HepG2 (cell line): ENCODE data around the gene NRG2. TPM values are rescaled to one million over a fixed set of nuclear protein-coding genes. Genes with fewer than 3 reads are reported as not detected.

Source experiments
- ATAC-seq: fragments of 200-7000 bp; cut with Tn5 transposase; 3 replicates; pipeline ENCODE4 v1.9.1; 2020; ENCODE audit warnings: mild to moderate bottlenecking, moderate library complexity
- BruUV-seq: library from RNA; stranded (reverse); fragments of 400-500 nt; replicated peaks from 2 replicates; lab custom pipeline; 2021; lab: Mats Ljungman, UMichigan
- CTCF ChIA-PET: fragments of 300-600 bp; formaldehyde crosslinking; extraction: SDS; loops from one replicate; lab custom pipeline; 2021; ENCODE audit warnings: low total read pairs, inconsistent platforms, low intra/inter-chr PET ratio; lab: Yijun Ruan, JAX
- POLR2A ChIA-PET: fragments of 350-600 bp; sonication (Branson Sonifier 250); formaldehyde crosslinking; loops from one replicate; lab custom pipeline; 2020; ENCODE audit warnings: antibody characterized with exemption, inconsistent platforms; lab: Yijun Ruan, JAX
- DNase-seq: peaks from one replicate; pipeline ENCODE4 v3.0.0-alpha.2; 2015; ENCODE audit warnings: low spot score
- FAIRE-seq: peaks from 3 replicates; lab custom pipeline; 2011; peaks lifted over from hg19 to GRCh38; lab: Jason Lieb, UNC
- H2AFZ ChIP-seq: one replicate; pipeline ENCODE4 v1.6.1; 2011; ENCODE audit warnings: low read length, inconsistent platforms
- H3K27ac ChIP-seq: fragments of 300-600 bp; 3 replicates; pipeline ENCODE4 v1.8.0; 2011; ENCODE audit warnings: mixed run types, mild to moderate bottlenecking, mixed read lengths, low read length, inconsistent platforms; ENCODE audit not compliant: insufficient read depth; ENCODE audit errors: extremely low read length
- H3K27me3 ChIP-seq, 2 experiments: fragments of 200-600 bp in 1 of 2; 2 replicates in 1 of 2; 3 replicates in 1 of 2; pipeline versions ENCODE4 v1.6.0 to v1.8.0; 2011; ENCODE audit warnings: low read length in 2 of 2, mild to moderate bottlenecking in 2 of 2, moderate library complexity in 2 of 2, inconsistent platforms in 1 of 2; ENCODE audit not compliant: insufficient read depth in 2 of 2, control insufficient read depth in 1 of 2
- H3K36me3 ChIP-seq, 2 experiments: fragments of 200-600 bp in 1 of 2; replicated peaks in 1 of 2; 2 replicates in 1 of 2; 3 replicates in 1 of 2; pipeline versions ENCODE4 v1.5.1 to v1.8.0; 2011; ENCODE audit warnings: low read length in 2 of 2, inconsistent platforms in 1 of 2; ENCODE audit not compliant: insufficient read depth in 2 of 2, control insufficient read depth in 1 of 2
- H3K4me1 ChIP-seq: 2 replicates; pipeline ENCODE4 v1.5.1; 2012; ENCODE audit warnings: low read length, inconsistent platforms; ENCODE audit not compliant: insufficient read depth
- H3K4me2 ChIP-seq: 2 replicates; pipeline ENCODE4 v1.6.0; 2011; ENCODE audit warnings: low read depth, low read length, inconsistent platforms
- H3K4me3 ChIP-seq, 3 experiments: fragments of 200-600 bp in 1 of 3; sonication (generic), shearing (Covaris generic) in 1 of 3; replicated peaks in 1 of 3; 2 replicates each; pipeline ENCODE4 v1.5.1; 2011 to 2016; ENCODE audit warnings: low read length in 3 of 3, inconsistent platforms in 2 of 3, low read depth in 2 of 3, mild to moderate bottlenecking in 2 of 3, control low read depth in 1 of 3, mixed read lengths in 1 of 3; ENCODE audit not compliant: insufficient read depth in 1 of 3
- H3K79me2 ChIP-seq: one replicate; pipeline ENCODE4 v1.6.1; 2011; ENCODE audit warnings: low read length, inconsistent platforms; ENCODE audit not compliant: insufficient read depth
- H3K9ac ChIP-seq: 2 replicates; pipeline ENCODE4 v1.6.0; 2011; ENCODE audit warnings: mild to moderate bottlenecking, low read depth, low read length, inconsistent platforms; ENCODE audit not compliant: insufficient read depth
- H3K9me3 ChIP-seq: 2 replicates; pipeline ENCODE4 v1.5.1; 2012; ENCODE audit warnings: mild to moderate bottlenecking, low read length
- H4K20me1 ChIP-seq: 2 replicates; pipeline ENCODE4 v1.6.0; 2011; ENCODE audit warnings: inconsistent platforms, mild to moderate bottlenecking, low read length, moderate library complexity; ENCODE audit not compliant: insufficient read depth
- ATM ChIP-seq: fragments of 450-650 bp; IDR thresholded peaks from 2 replicates; pipeline ENCODE4 v1.7.1; 2017; ENCODE audit warnings: mild to moderate bottlenecking, borderline replicate concordance
- ERF ChIP-seq: IDR thresholded peaks from 2 replicates; pipeline ENCODE4 v1.6.1; 2018; ENCODE audit warnings: missing biosample characterization, missing genetic modification reagents
- JARID2 ChIP-seq: sonication (generic); formaldehyde crosslinking; IDR thresholded peaks from 2 replicates; pipeline ENCODE4 v1.8.1; 2023; ENCODE audit warnings: missing genetic modification reagents, inconsistent platforms; ENCODE audit not compliant: insufficient replicate concordance
- KDM1A ChIP-seq: IDR thresholded peaks from 2 replicates; pipeline ENCODE4 v1.6.1; 2016; ENCODE audit warnings: missing compliant biosample characterization
- MYC ChIP-seq: sonication (generic); formaldehyde crosslinking; IDR thresholded peaks from 2 replicates; pipeline ENCODE4 v1.9.0; 2021; ENCODE audit warnings: missing genetic modification reagents, borderline replicate concordance
- NR2F1 ChIP-seq, 2 experiments: fragments of 450-650 bp in 1 of 2; formaldehyde crosslinking in 1 of 2; IDR thresholded peaks; 2 replicates each; pipeline versions ENCODE4 v1.5.0 to v1.6.1; 2016 to 2020; ENCODE audit warnings: mild to moderate bottlenecking in 1 of 2, missing compliant biosample characterization in 1 of 2, missing genetic modification reagents in 1 of 2, moderate library complexity in 1 of 2
- RBM22 ChIP-seq: fragments of 200-400 bp; formaldehyde crosslinking; optimal IDR thresholded peaks from 2 replicates; pipeline ENCODE3; 2017; ENCODE audit warnings: mild to moderate bottlenecking, low read length, moderate library complexity
- SNAPC2 ChIP-seq: sonication (generic); formaldehyde crosslinking; IDR thresholded peaks from 2 replicates; pipeline ENCODE4 v1.8.1; 2022; ENCODE audit warnings: mild to moderate bottlenecking, missing genetic modification reagents
- TBL1XR1 ChIP-seq: fragments of 150-350 bp; IDR thresholded peaks from 2 replicates; pipeline ENCODE4 v1.6.1; 2014; ENCODE audit warnings: borderline replicate concordance, low read length; ENCODE audit not compliant: partially characterized antibody
- TRIM24 ChIP-seq: sonication (generic); formaldehyde crosslinking; IDR thresholded peaks from 2 replicates; pipeline ENCODE4 v1.8.0; 2022; ENCODE audit warnings: mild to moderate bottlenecking, missing genetic modification reagents
- ZNF326 ChIP-seq: sonication (generic); formaldehyde crosslinking; IDR thresholded peaks from 2 replicates; pipeline ENCODE4 v1.4.0; 2020; ENCODE audit warnings: missing genetic modification reagents, borderline replicate concordance
- ZNF343 ChIP-seq: sonication (generic); formaldehyde crosslinking; IDR thresholded peaks from 2 replicates; pipeline ENCODE4 v1.4.0; 2020; ENCODE audit warnings: mild to moderate bottlenecking, missing genetic modification reagents
- WGBS: methylation state at CpG from one replicate; pipeline ENCODE4 v1.1.6; 2017; ENCODE audit warnings: low lambda C conversion rate; 5-methylcytosine and 5-hydroxymethylcytosine counted together
- in situ Hi-C: cut with HindIII; loops from 2 replicates; pipeline ENCODE4 v1.10.0; 2017; ENCODE audit warnings: low pct_unique_long_range_greater_than_20kb; ENCODE audit not compliant: extremely low pct_ligation_motif_present
- intact Hi-C: fragments of 100-400 bp; cut with micrococcal nuclease; formaldehyde crosslinking; loops from one replicate; pipeline ENCODE4 v1.10.0; 2022; ENCODE audit not compliant: unreplicated experiment
- polyA plus RNA-seq, 8 experiments: library from polyadenylated mRNA; depleted of rRNA in 3 of 8; stranded (reverse) in 7 of 8; unstranded in 1 of 8; fragments of >200 nt; fragmentation: Illumina TruSeq in 4 of 8; extraction: Trizol in 4 of 8; gene quantifications; 2 replicates each; pipeline versions ENCODE4 v1.2.1 to v1.2.3, GENCODE V29; 2011 to 2016; ENCODE audit warnings: low read depth in 4 of 8, missing spikeins in 1 of 8, mixed read lengths in 1 of 8; ENCODE audit not compliant: insufficient read depth in 1 of 8
- total RNA-seq, 5 experiments: library from RNA; depleted of rRNA; stranded (reverse); fragments of >200 nt; fragmentation: Illumina TruSeq; extraction: Trizol; gene quantifications; 2 replicates each; pipeline ENCODE4 v1.2.3, GENCODE V29; 2016; ENCODE audit warnings: low read depth in 1 of 5
- TF ChIP-seq, protein P1 (sequence below): sonication (generic); formaldehyde crosslinking; IDR thresholded peaks from 2 replicates; pipeline ENCODE4 v1.5.1; 2020; ENCODE audit warnings: missing genetic modification reagents, mild to moderate bottlenecking, borderline replicate concordance
- TF ChIP-seq, protein P2 (sequence below): sonication (generic); formaldehyde crosslinking; IDR thresholded peaks from 2 replicates; pipeline ENCODE4 v1.5.0; 2020; ENCODE audit warnings: mild to moderate bottlenecking, missing genetic modification reagents
- TF ChIP-seq, protein P3 (sequence below): sonication (generic); formaldehyde crosslinking; IDR thresholded peaks from 2 replicates; pipeline ENCODE4 v1.8.0; 2022; ENCODE audit warnings: mild to moderate bottlenecking, missing genetic modification reagents; ENCODE audit not compliant: insufficient replicate concordance

The NRG2 gene
- total and polyA plus RNA-seq, 2 of the 13 experiments (the other 11 are each of a cell fraction or from before 2014, with no cell fraction given): not detected

DNA sequence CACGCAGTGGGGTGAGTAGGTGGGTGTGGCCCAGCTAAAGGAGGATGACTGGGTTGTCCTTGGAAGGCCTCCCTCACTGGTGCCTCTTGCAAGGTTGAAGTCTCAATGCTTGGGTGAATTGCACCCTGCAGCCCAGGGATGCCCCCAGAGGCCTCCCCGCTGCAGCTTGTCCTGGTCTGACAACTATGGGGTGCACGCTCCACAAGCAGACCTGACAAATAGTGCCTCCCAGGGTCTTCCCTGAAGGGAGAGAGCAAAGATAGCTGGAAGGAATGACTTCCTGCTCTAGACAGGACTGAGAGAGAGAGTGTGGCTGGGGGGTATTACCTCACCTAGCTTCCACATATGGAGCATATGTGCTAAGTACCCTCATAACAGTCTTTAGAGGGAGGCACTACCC is 245.8 kb downstream of the NRG2 start:
- ChIA-PET POLR2A (no interaction called here), CTCF (no interaction called here)
- no peak overlapping the region for H3K4me2 ChIP-seq
- TF ChIP-seq, protein P1, sequence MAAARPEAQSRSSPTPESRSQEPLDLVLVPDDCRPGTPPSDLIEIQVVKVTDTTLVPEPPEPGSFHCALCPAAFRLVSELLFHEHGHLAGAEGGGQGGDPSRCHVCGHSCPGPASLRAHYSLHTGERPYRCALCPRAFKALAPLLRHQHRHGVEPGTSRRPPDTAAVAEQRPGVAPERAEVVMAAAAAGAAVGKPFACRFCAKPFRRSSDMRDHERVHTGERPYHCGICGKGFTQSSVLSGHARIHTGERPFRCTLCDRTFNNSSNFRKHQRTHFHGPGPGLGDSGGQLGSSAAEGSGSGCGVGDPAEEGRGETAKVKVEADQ: no peak
- TF ChIP-seq KDM1A (CRISPR knock-in tag) (no peak), ZNF343 (CRISPR knock-in tag) (no peak), RBM22 (no peak), TRIM24 (no peak), TBL1XR1 (no peak), MYC (no peak), ERF (CRISPR knock-in tag) (no peak), SNAPC2 (CRISPR knock-in tag) (no peak), ATM (no peak), NR2F1 (CRISPR knock-in tag; IDR thresholded peaks at IDR 0.05) (no peak), ZNF326 (CRISPR knock-in tag) (no peak), JARID2 (CRISPR knock-in tag) (no peak)
- TF ChIP-seq, protein P2, sequence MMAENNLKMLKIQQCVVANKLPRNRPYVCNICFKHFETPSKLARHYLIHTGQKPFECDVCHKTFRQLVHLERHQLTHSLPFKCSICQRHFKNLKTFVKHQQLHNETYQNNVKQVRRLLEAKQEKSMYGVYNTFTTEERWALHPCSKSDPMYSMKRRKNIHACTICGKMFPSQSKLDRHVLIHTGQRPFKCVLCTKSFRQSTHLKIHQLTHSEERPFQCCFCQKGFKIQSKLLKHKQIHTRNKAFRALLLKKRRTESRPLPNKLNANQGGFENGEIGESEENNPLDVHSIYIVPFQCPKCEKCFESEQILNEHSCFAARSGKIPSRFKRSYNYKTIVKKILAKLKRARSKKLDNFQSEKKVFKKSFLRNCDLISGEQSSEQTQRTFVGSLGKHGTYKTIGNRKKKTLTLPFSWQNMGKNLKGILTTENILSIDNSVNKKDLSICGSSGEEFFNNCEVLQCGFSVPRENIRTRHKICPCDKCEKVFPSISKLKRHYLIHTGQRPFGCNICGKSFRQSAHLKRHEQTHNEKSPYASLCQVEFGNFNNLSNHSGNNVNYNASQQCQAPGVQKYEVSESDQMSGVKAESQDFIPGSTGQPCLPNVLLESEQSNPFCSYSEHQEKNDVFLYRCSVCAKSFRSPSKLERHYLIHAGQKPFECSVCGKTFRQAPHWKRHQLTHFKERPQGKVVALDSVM: no peak
- TF ChIP-seq, protein P3, sequence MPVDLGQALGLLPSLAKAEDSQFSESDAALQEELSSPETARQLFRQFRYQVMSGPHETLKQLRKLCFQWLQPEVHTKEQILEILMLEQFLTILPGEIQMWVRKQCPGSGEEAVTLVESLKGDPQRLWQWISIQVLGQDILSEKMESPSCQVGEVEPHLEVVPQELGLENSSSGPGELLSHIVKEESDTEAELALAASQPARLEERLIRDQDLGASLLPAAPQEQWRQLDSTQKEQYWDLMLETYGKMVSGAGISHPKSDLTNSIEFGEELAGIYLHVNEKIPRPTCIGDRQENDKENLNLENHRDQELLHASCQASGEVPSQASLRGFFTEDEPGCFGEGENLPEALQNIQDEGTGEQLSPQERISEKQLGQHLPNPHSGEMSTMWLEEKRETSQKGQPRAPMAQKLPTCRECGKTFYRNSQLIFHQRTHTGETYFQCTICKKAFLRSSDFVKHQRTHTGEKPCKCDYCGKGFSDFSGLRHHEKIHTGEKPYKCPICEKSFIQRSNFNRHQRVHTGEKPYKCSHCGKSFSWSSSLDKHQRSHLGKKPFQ (CRISPR knock-in tag): no peak
- no CpG with 5 or more reads among the region's 3 CpGs for WGBS
- no peaks in the 10 kb centered on the region for H3K36me3 ChIP-seq
- no peak overlapping the region for H3K27ac ChIP-seq
- H3K4me3 ChIP-seq: no peak overlapping the region
- no peak overlapping the region for H2AFZ ChIP-seq
- intact Hi-C loops (no loop called here), in situ Hi-C loops (no loop called here)
- H3K9me3 ChIP-seq: no peaks in the 10 kb centered on the region
- DNase-seq (no peak), FAIRE-seq (no peak), ATAC-seq (no peak)
- H3K27me3 ChIP-seq: peaks cover 13 to 72% of the 10 kb centered on the region in 2 experiments
- H4K20me1 ChIP-seq: no peaks in the 10 kb centered on the region
- no peak overlapping the region for H3K9ac ChIP-seq
- BruUV-seq: no TSS peak
- H3K79me2 ChIP-seq: no peaks in the 10 kb centered on the region
- no peaks in the 10 kb centered on the region; the same call in 1 of the 2 replicates for H3K4me1 ChIP-seq
